ENCODE measurements around the gene IL18RAP.
A peak's percentile ranks its signal among the peaks of the same experiment; 100 is the strongest.

The IL18RAP gene

GRCh38 chr2:102423368-102423767 lies 408 bp downstream of the IL18RAP start:
- DNase-seq, result no peak

GRCh38 chr2:102424754-102425153 lies 1.8 kb downstream of the IL18RAP start:
- DNase-seq, result peak; percentile 40

GRCh38 chr2:102425441-102426132 lies 2.6 kb downstream of the IL18RAP start:
- DNase-seq, result no peak

- DNase-seq, result no peak
Measured at GRCh38 chr2:102427249-102427648, 4.3 kb downstream of the IL18RAP start.

GRCh38 chr2:102428573-102428972 lies 5.6 kb downstream of the IL18RAP start:
- no peak for DNase-seq

- no peak for DNase-seq
Measured at GRCh38 chr2:102432386-102432785, 9.4 kb downstream of the IL18RAP start.

GRCh38 chr2:102433973-102434654 lies 11.2 kb downstream of the IL18RAP start:
- DNase-seq, result no peak

- DNase-seq, result peak; percentile 40
Measured at GRCh38 chr2:102434655-102435381, 11.9 kb downstream of the IL18RAP start.

- DNase-seq, result no peak
Measured at GRCh38 chr2:102435741-102436140, 12.8 kb downstream of the IL18RAP start.

GRCh38 chr2:102436323-102436722 lies 13.4 kb downstream of the IL18RAP start:
- DNase-seq, result no peak

GRCh38 chr2:102437122-102437521 lies 14.2 kb downstream of the IL18RAP start:
- DNase-seq, result no peak

GRCh38 chr2:102438111-102438510 lies 15.2 kb downstream of the IL18RAP start:
- DNase-seq, result no peak

GRCh38 chr2:102438578-102438977 lies 15.6 kb downstream of the IL18RAP start:
- no peak for DNase-seq

- DNase-seq, result no peak
Measured at GRCh38 chr2:102439065-102439695, 16.2 kb downstream of the IL18RAP start.

- peak; percentile 69 for DNase-seq
Measured at GRCh38 chr2:102442967-102443828, 20.2 kb downstream of the IL18RAP start.

- no peak for DNase-seq
Measured at GRCh38 chr2:102444233-102444632, 21.3 kb downstream of the IL18RAP start.

- no peak for DNase-seq
Measured at GRCh38 chr2:102446936-102447335, 24.0 kb downstream of the IL18RAP start.

GRCh38 chr2:102449370-102449974 lies 26.5 kb downstream of the IL18RAP start:
- DNase-seq, result peak; percentile 76

- DNase-seq, result no peak
Measured at GRCh38 chr2:102451968-102452367, 29.0 kb downstream of the IL18RAP start.

- peak; percentile 21 for DNase-seq
Measured at GRCh38 chr2:102453501-102453900, 30.5 kb downstream of the IL18RAP start.

GRCh38 chr2:102455061-102455670 lies 32.2 kb downstream of the IL18RAP start:
- no peak for DNase-seq
